ENCODE results near the gene TEX35.

The TEX35 gene

GRCh38 chr1:178487070-178487615 is 25.8 kb upstream of the TEX35 start:
- TF ChIP-seq POLR2A (IDR thresholded peaks at IDR 0.05; ENCODE audit: low read depth, low read length), result no peak
- DNase-seq (ENCODE audit: insufficient read length, low spot score) (no peak), FAIRE-seq (no peak)

- no peak for TF ChIP-seq POLR2A (IDR thresholded peaks at IDR 0.05; ENCODE audit: low read depth, low read length)
- FAIRE-seq, result no peak
- DNase-seq (ENCODE audit: insufficient read length, low spot score), result no peak
Observed at GRCh38 chr1:178488393-178488792, 24.5 kb upstream of the TEX35 start.

- no peak for FAIRE-seq
- TF ChIP-seq POLR2A (IDR thresholded peaks at IDR 0.05; ENCODE audit: low read depth, low read length), result no peak
- DNase-seq (ENCODE audit: insufficient read length, low spot score), result no peak
Observed at GRCh38 chr1:178489399-178489798, 23.5 kb upstream of the TEX35 start.

- no peak for TF ChIP-seq POLR2A (IDR thresholded peaks at IDR 0.05; ENCODE audit: low read depth, low read length)
- FAIRE-seq (no peak), DNase-seq (ENCODE audit: insufficient read length, low spot score) (no peak)
Observed at GRCh38 chr1:178490136-178490535, 22.8 kb upstream of the TEX35 start.

GRCh38 chr1:178490967-178491366 is 21.9 kb upstream of the TEX35 start:
- no peak for TF ChIP-seq POLR2A (IDR thresholded peaks at IDR 0.05; ENCODE audit: low read depth, low read length)
- FAIRE-seq (no peak), DNase-seq (ENCODE audit: insufficient read length, low spot score) (no peak)

GRCh38 chr1:178491721-178492120 is 21.2 kb upstream of the TEX35 start:
- FAIRE-seq, result no peak
- DNase-seq (ENCODE audit: insufficient read length, low spot score), result no peak
- no peak for TF ChIP-seq POLR2A (IDR thresholded peaks at IDR 0.05; ENCODE audit: low read depth, low read length)

GRCh38 chr1:178492341-178492740 is 20.6 kb upstream of the TEX35 start:
- no peak for DNase-seq (ENCODE audit: insufficient read length, low spot score)
- TF ChIP-seq POLR2A (IDR thresholded peaks at IDR 0.05; ENCODE audit: low read depth, low read length), result no peak
- no peak for FAIRE-seq

GRCh38 chr1:178493301-178493741 is 19.6 kb upstream of the TEX35 start:
- TF ChIP-seq POLR2A (IDR thresholded peaks at IDR 0.05; ENCODE audit: low read depth, low read length), result no peak
- no peak for FAIRE-seq
- DNase-seq (ENCODE audit: insufficient read length, low spot score), result no peak

- DNase-seq (ENCODE audit: insufficient read length, low spot score), result no peak
- no peak for TF ChIP-seq POLR2A (IDR thresholded peaks at IDR 0.05; ENCODE audit: low read depth, low read length)
- FAIRE-seq, result no peak
Observed at GRCh38 chr1:178494569-178494971, 18.3 kb upstream of the TEX35 start.

- FAIRE-seq, result no peak
- TF ChIP-seq POLR2A (IDR thresholded peaks at IDR 0.05; ENCODE audit: low read depth, low read length), result no peak
- no peak for DNase-seq (ENCODE audit: insufficient read length, low spot score)
Observed at GRCh38 chr1:178495158-178495557, 17.8 kb upstream of the TEX35 start.

GRCh38 chr1:178495741-178496409 is 17.0 kb upstream of the TEX35 start:
- DNase-seq (ENCODE audit: insufficient read length, low spot score) (no peak), FAIRE-seq (no peak)
- no peak for TF ChIP-seq POLR2A (IDR thresholded peaks at IDR 0.05; ENCODE audit: low read depth, low read length)

GRCh38 chr1:178496410-178497135 is 16.3 kb upstream of the TEX35 start, which contains the start of gene CLEC20A:
TSS of gene CLEC20A (minus strand) at chr1:178496964. CDS start at chr1:178496939, 25 bp downstream.
- FAIRE-seq (no peak), DNase-seq (ENCODE audit: insufficient read length, low spot score) (no peak)
- no peak for TF ChIP-seq POLR2A (IDR thresholded peaks at IDR 0.05; ENCODE audit: low read depth, low read length)

GRCh38 chr1:178497903-178498478 is 14.9 kb upstream of the TEX35 start:
- DNase-seq (ENCODE audit: insufficient read length, low spot score) (no peak), FAIRE-seq (no peak)
- TF ChIP-seq POLR2A (IDR thresholded peaks at IDR 0.05; ENCODE audit: low read depth, low read length), result no peak

- TF ChIP-seq POLR2A (IDR thresholded peaks at IDR 0.05; ENCODE audit: low read depth, low read length), result no peak
- DNase-seq (ENCODE audit: insufficient read length, low spot score) (no peak), FAIRE-seq (no peak)
Observed at GRCh38 chr1:178498896-178499675, 13.8 kb upstream of the TEX35 start.

Measured in H54 (cell line).